Pericardium fibroblast (primary cell): ENCODE data around the gene RASSF8. TPM values are rescaled to one million over a fixed set of nuclear protein-coding genes. Genes with fewer than 3 reads are reported as not detected.

ENCODE experiments used
- total RNA-seq: library from RNA; depleted of rRNA; stranded (reverse); fragments of >200 nt; gene quantifications from 2 replicates; pipeline ENCODE4 v1.2.3, GENCODE V29; 2015

RASSF8 gene
- 31.2 and 42.3 TPM in 2 replicates for total RNA-seq

GRCh38 chr12:25958428-25959070, at the start of gene RASSF8:
TSS of gene RASSF8 (plus strand) at chr12:25958682. CDS start at chr12:26055344, 96,662 bp downstream.

GRCh38 chr12:26124446-26125399, 166.2 kb downstream of the RASSF8 start, which contains the start of gene BHLHE41:
TSS of gene BHLHE41 (minus strand) at chr12:26125037. CDS start at chr12:26124779, 258 bp downstream.

Other genes starting within 250 kb of the RASSF8 start
- gene BHLHE41, start 166.4 kb downstream of the RASSF8 start, total RNA-seq: 2.0 and 7.0 TPM in 2 replicates
- gene SSPN, start 236.9 kb downstream of the RASSF8 start, total RNA-seq: 10.5 and 15.3 TPM in 2 replicates